DND-41 (cell line): Measurements from ENCODE around the gene STX3.

ENCODE experiments used
- CTCF ChIP-seq: IDR thresholded peaks from 2 replicates; pipeline ENCODE4 v1.5.1; 2012; ENCODE audit warnings: borderline replicate concordance, low read length, moderate library complexity, mild to moderate bottlenecking; ENCODE audit not compliant: poor library complexity, severe bottlenecking; ENCODE audit errors: extremely low read depth
- EZH2 ChIP-seq: IDR thresholded peaks from 3 replicates; pipeline ENCODE4 v1.6.1; 2012; ENCODE audit warnings: borderline replicate concordance, low read depth, mild to moderate bottlenecking, moderate library complexity, low read length, inconsistent platforms; ENCODE audit not compliant: severe bottlenecking

GRCh38 chr11:59769828-59770227 is 14.7 kb downstream of the STX3 start:
- TF ChIP-seq CTCF (no peak), EZH2 (no peak)
